ENCODE data around the gene TUBA1C.
A peak's percentile ranks its signal among the peaks of the same experiment; 100 is the strongest.
"Not testable (repeated sequence)": the region's sequence is repeated elsewhere in the genome, so short reads cannot be mapped to it uniquely, and the experiment has no call there.

TUBA1C gene

GRCh38 chr12:49272790-49273725 lies 8.2 kb downstream of the TUBA1C start:
- H3K4me3 Mint-ChIP-seq: no peak overlapping the region
- peaks cover 13% of the 10 kb centered on the region for H3K4me1 Mint-ChIP-seq
- H3K27me3 Mint-ChIP-seq: no peaks in the 10 kb centered on the region
- no peaks in the 10 kb centered on the region for H3K9me3 Mint-ChIP-seq
- peaks cover 13% of the 10 kb centered on the region for H3K36me3 Mint-ChIP-seq
- peak overlapping the region; percentile 15 for H3K27ac Mint-ChIP-seq

GRCh38 chr12:49273726-49274395 lies 9.0 kb downstream of the TUBA1C start:
- no peaks in the 10 kb centered on the region for H3K9me3 Mint-ChIP-seq
- no peak overlapping the region for H3K4me3 Mint-ChIP-seq
- H3K4me1 Mint-ChIP-seq: peaks cover 8% of the 10 kb centered on the region
- no peaks in the 10 kb centered on the region for H3K27me3 Mint-ChIP-seq
- H3K36me3 Mint-ChIP-seq: peaks cover 9% of the 10 kb centered on the region
- H3K27ac Mint-ChIP-seq: no peak overlapping the region

GRCh38 chr12:49274396-49275069 lies 9.7 kb downstream of the TUBA1C start:
- Mint-ChIP-seq H3K27ac (no peak overlapping the region), H3K4me3 (no peak overlapping the region), H3K9me3 (no peaks in the 10 kb centered on the region), H3K4me1 (peaks cover 3% of the 10 kb centered on the region), H3K36me3 (peaks cover 8% of the 10 kb centered on the region), H3K27me3 (no peaks in the 10 kb centered on the region)

GRCh38 chr12:49276304-49277290 lies 11.7 kb downstream of the TUBA1C start:
- Mint-ChIP-seq H3K27ac (no peak overlapping the region), H3K36me3 (peaks cover 6% of the 10 kb centered on the region), H3K9me3 (no peaks in the 10 kb centered on the region), H3K4me1 (no peaks in the 10 kb centered on the region), H3K27me3 (no peaks in the 10 kb centered on the region), H3K4me3 (no peak overlapping the region)

GRCh38 chr12:49277466-49277865 lies 12.6 kb downstream of the TUBA1C start:
- peaks cover 6% of the 10 kb centered on the region for H3K36me3 Mint-ChIP-seq
- H3K4me1 Mint-ChIP-seq: no peaks in the 10 kb centered on the region
- H3K27me3 Mint-ChIP-seq: no peaks in the 10 kb centered on the region
- H3K9me3 Mint-ChIP-seq: no peaks in the 10 kb centered on the region
- H3K4me3 Mint-ChIP-seq: no peak overlapping the region
- no peak overlapping the region for H3K27ac Mint-ChIP-seq

DNA sequence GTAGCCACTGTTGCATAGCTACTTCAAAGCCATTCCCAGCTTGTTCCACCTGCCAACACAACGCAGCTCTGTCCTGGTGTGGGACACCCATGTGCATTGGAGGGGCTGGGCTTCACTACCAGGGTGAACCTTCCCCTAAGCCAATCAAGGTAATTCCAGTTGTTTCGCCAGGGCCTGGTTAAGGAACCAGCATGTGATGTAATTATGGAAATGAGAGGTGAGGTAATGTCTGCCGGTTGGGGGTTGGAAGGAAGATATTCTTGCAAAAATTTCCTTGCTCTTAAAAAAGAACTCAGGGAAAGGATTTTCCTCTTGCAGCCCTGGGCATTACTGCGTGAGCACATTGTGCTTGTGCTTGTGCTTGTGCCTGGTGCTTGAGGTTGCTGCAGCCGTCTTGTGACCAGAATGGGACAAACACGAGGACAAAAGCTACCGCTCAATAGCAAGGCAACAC lies 14.9 kb downstream of the TUBA1C start:
- Mint-ChIP-seq H3K27ac (no peak overlapping the region), H3K27me3 (no peaks in the 10 kb centered on the region), H3K36me3 (no peaks in the 10 kb centered on the region), H3K4me1 (no peaks in the 10 kb centered on the region), H3K9me3 (no peaks in the 10 kb centered on the region), H3K4me3 (no peak overlapping the region)

DNA sequence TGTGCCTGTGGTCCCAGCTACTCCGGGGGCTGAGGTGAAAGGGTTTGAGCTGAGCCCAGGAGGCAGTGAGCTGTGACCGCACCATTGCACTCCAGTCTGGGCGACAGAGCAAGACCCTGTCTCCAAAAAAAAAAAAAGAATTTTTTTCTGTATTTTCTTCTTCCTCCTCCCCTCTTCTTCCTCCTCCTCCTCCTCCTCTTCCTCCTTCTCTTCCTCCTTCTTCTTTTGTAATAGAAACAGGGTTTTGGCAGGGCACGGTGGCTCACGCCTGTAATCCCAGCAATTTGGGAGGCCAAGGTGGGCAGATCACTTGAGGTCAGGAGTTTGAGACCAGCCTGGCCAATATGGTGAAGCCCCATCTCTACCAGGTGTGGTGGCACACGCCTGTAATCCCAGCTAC lies 15.7 kb downstream of the TUBA1C start:
- H3K36me3 Mint-ChIP-seq, H3K9me3 Mint-ChIP-seq, H3K27ac Mint-ChIP-seq, H3K4me3 Mint-ChIP-seq, H3K27me3 Mint-ChIP-seq, H3K4me1 Mint-ChIP-seq: not testable (repeated sequence)

DNA sequence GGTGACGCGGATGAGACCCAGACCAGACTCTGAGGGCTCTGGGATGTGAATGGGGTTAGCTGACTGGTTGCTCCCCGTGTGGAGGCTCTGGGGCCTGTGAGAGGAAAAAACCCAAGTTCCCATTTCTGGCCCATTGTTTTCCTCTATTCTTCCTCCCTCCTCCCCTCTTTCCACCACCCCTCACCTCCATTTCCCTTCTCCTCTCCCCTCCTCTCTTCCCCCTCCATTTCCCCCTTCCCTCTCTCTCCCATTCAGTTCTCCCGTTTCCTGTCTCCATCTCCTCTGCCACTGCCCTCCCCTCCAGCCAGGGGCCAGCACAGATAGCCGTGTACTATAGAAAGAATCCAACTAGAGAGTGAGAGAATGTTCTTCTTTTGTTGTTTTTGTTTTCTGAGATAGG lies 17.4 kb downstream of the TUBA1C start:
- Mint-ChIP-seq H3K36me3 (no peaks in the 10 kb centered on the region), H3K9me3 (no peaks in the 10 kb centered on the region), H3K27me3 (peaks cover 7% of the 10 kb centered on the region), H3K4me1 (no peaks in the 10 kb centered on the region), H3K27ac (no peak overlapping the region), H3K4me3 (no peak overlapping the region)

DNA sequence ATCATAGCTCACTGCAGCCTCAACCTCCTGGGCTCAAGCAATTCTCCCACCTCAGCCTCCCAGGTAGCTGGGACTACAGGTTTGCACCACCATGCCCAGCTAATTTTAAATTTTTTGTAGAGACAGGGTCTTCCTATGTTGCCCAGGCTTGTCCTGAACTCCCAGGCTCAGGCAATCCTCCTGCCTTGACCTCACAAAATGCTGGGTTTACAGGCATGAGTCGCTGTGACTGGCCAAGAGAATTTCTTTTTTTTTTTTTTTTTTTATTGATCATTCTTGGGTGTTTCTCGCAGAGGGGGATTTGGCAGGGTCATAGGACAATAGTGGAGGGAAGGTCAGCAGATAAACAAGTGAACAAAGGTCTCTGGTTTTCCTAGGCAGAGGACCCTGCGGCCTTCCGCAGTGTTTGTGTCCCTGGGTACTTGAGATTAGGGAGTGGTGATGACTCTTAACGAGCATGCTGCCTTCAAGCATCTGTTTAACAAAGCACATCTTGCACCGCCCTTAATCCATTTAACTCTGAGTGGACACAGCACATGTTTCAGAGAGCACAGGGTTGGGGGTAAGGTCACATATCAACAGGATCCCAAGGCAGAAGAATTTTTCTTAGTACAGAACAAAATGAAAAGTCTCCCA lies 18.0 kb downstream of the TUBA1C start:
- H3K9me3 Mint-ChIP-seq, H3K4me3 Mint-ChIP-seq, H3K27ac Mint-ChIP-seq, H3K36me3 Mint-ChIP-seq, H3K4me1 Mint-ChIP-seq: not testable (repeated sequence)
- peaks cover 11% of the 10 kb centered on the region for H3K27me3 Mint-ChIP-seq

DNA sequence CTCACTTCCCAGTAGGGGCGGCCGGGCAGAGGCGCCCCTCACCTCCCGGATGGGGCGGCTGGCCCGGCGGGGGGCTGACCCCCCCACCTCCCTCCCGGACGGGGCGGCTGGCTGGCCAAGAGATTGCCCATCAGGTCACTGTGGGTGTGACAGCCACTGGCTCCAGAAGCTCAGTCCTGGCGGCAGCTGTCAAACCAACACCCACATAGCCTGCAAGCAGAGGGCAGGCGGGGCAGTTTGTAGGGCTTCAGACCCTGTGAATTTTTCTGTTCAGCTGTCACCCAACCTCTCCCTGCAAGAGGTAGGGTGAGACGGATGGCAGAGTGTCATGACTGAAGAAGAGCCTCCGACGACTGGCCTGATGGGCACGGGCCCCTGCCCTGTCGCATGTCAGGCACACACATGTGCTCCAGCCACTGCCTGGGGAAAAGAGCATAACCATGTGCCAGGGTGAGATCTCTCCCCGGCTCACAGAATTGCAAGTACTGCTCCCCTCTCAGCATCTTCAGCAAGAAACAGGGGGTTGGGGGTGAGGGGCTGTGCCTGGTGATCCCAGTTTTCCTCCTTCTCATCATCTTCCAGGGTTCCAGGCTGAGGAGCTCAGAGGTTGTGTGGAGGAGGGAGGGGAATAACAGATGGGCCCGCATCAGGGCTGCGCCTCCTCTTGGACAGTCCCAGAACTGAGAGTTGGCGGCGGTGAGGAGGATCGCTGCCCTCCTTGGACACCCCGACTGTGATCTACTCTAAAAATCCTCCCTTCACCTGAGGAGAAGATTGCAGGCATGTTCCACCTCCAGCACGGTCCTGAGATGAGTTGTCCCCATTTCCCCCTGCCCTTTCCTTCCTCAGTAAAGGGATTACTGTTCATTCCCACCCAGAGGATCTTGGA lies 18.9 kb downstream of the TUBA1C start:
- H3K4me1 Mint-ChIP-seq: no peaks in the 10 kb centered on the region
- H3K27me3 Mint-ChIP-seq: peaks cover 20% of the 10 kb centered on the region
- no peaks in the 10 kb centered on the region for H3K9me3 Mint-ChIP-seq
- no peaks in the 10 kb centered on the region for H3K36me3 Mint-ChIP-seq
- no peak overlapping the region for H3K4me3 Mint-ChIP-seq
- H3K27ac Mint-ChIP-seq: no peak overlapping the region

DNA sequence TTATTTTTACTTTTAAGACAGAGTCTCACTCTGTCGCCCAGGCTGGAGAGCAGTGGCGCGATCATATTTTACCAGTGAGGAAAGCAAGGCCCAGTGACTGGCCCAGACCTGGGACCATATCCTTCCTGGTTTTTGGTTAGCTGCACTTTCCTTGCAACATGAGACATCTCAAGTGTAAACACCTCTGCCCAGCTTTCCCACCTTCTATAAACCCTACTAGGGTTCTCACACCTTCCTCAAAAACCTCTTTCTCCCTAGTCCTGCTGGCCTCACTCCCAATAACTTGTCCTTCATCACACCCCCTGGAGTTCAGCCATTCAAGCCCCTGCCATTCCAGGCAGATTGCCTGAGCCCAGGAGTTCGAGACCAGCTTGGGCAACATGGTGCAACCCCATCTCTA lies 19.8 kb downstream of the TUBA1C start:
- Mint-ChIP-seq H3K27me3 (peaks cover 22% of the 10 kb centered on the region), H3K27ac (no peak overlapping the region), H3K4me3 (no peak overlapping the region), H3K9me3 (no peaks in the 10 kb centered on the region), H3K4me1 (no peaks in the 10 kb centered on the region), H3K36me3 (no peaks in the 10 kb centered on the region)

DNA sequence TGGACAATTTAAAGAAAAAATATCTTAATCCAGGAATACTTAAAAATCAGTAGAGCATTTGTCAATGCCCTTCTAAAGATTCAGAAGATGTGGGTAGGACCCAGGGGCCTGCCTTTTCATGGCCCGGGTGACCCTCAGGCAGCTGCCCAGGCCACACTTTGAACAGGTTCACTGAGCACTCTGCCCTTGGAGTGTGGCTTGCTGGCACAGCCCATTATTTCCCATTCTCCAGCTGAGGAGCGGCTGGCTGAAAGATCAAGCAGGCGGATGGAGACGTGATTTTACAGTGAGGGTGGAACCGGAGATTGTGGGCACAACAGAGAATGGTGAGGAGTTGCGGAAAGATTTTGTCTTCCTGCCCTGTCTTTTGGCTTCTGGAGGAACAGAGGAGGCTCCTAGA lies 23.0 kb downstream of the TUBA1C start:
- Mint-ChIP-seq H3K36me3 (no peaks in the 10 kb centered on the region), H3K9me3 (no peaks in the 10 kb centered on the region)

GRCh38 chr12:49288412-49288853 lies 23.6 kb downstream of the TUBA1C start:
- peaks cover 24% of the 10 kb centered on the region for H3K27me3 Mint-ChIP-seq
- H3K4me1 Mint-ChIP-seq: no peaks in the 10 kb centered on the region
- H3K9me3 Mint-ChIP-seq: no peaks in the 10 kb centered on the region

More for the DNA sequence above, 23.0 kb downstream of the TUBA1C start:
- Mint-ChIP-seq H3K4me1 (no peaks in the 10 kb centered on the region), H3K27me3 (peaks cover 24% of the 10 kb centered on the region), H3K4me3 (no peak overlapping the region), H3K27ac (peak overlapping the region; percentile 71)

More at GRCh38 chr12:49288412-49288853, 23.6 kb downstream of the TUBA1C start:
- no peaks in the 10 kb centered on the region for H3K36me3 Mint-ChIP-seq
- H3K4me3 Mint-ChIP-seq: no peak overlapping the region
- peak overlapping the region; percentile 71 for H3K27ac Mint-ChIP-seq
